H1 (cell line): Measurements from ENCODE around the gene RABL6. TPM values are rescaled to one million over a fixed set of nuclear protein-coding genes. Genes with fewer than 3 reads are reported as not detected.

Experiments used
- CTCF ChIA-PET: fragments of 300-600 bp; sonication (Branson Sonifier 250); formaldehyde crosslinking; loops from one replicate; lab custom pipeline; 2021; ENCODE audit not compliant: partially characterized antibody; lab: Charles Lee
- POLR2A ChIA-PET: fragments of 300-600 bp; sonication (Branson Sonifier 250); formaldehyde crosslinking; loops from one replicate; lab custom pipeline; 2021; ENCODE audit warnings: inconsistent platforms; ENCODE audit not compliant: partially characterized antibody; lab: Charles Lee
- DNase-seq, 2 experiments: peaks; one replicate each; pipeline versions ENCODE4 v3.0.0 to v3.0.0-alpha.2; 2010 to 2022; ENCODE audit warnings: low spot score in 2 of 2, low read depth in 1 of 2, mixed read lengths in 1 of 2
- FAIRE-seq: peaks from 2 replicates; lab custom pipeline; 2011; peaks lifted over from hg19 to GRCh38; lab: Jason Lieb, UNC
- H2AFZ ChIP-seq: 2 replicates; pipeline ENCODE4 v1.8.1; 2012; ENCODE audit warnings: low read length, inconsistent platforms
- H2AK5ac ChIP-seq: 2 replicates; pipeline ENCODE4 v1.6.1; 2013; ENCODE audit warnings: low read depth, low read length
- H2BK120ac ChIP-seq: replicated peaks from 2 replicates; pipeline ENCODE3; 2013; ENCODE audit warnings: low read depth, low read length, inconsistent platforms
- H2BK12ac ChIP-seq: 2 replicates; pipeline ENCODE4 v1.6.1; 2013; ENCODE audit warnings: low read depth, low read length
- H2BK15ac ChIP-seq: 2 replicates; pipeline ENCODE4 v1.6.1; 2013; ENCODE audit warnings: low read length
- H2BK20ac ChIP-seq: 2 replicates; pipeline ENCODE4 v1.6.1; 2013; ENCODE audit warnings: low read length
- H2BK5ac ChIP-seq: 2 replicates; pipeline ENCODE4 v1.6.1; 2013; ENCODE audit warnings: low read depth, low read length
- H3K14ac ChIP-seq: 2 replicates; pipeline ENCODE4 v1.6.1; 2013; ENCODE audit warnings: inconsistent platforms; ENCODE audit not compliant: insufficient read length
- H3K18ac ChIP-seq: 2 replicates; pipeline ENCODE4 v1.6.1; 2013; ENCODE audit warnings: low read length; ENCODE audit errors: extremely low read depth
- H3K23ac ChIP-seq: 2 replicates; pipeline ENCODE4 v1.6.1; 2013; ENCODE audit warnings: inconsistent platforms; ENCODE audit not compliant: insufficient read length
- H3K23me2 ChIP-seq: 2 replicates; pipeline ENCODE4 v1.6.1; 2013; ENCODE audit warnings: low read depth, low read length
- H3K27ac ChIP-seq: 2 replicates; pipeline ENCODE4 v1.6.1; 2011; ENCODE audit warnings: low read depth, low read length, inconsistent platforms
- H3K27me3 ChIP-seq, 4 experiments: replicated peaks in 1 of 4; 1 replicate in 1 of 4; 2 replicates in 3 of 4; pipeline versions ENCODE4 v1.6.1 to v1.8.1; 2011 to 2013; ENCODE audit warnings: low read length in 3 of 4, mild to moderate bottlenecking in 3 of 4, inconsistent platforms in 2 of 4, mixed read lengths in 2 of 4, moderate library complexity in 1 of 4; ENCODE audit not compliant: control insufficient read depth in 3 of 4, insufficient read depth in 3 of 4; ENCODE audit errors: extremely low read depth in 1 of 4
- H3K36me3 ChIP-seq, 4 experiments: 2 replicates each; pipeline versions ENCODE4 v1.6.1 to v1.8.1; 2011 to 2013; ENCODE audit warnings: mild to moderate bottlenecking in 4 of 4, low read length in 3 of 4, moderate library complexity in 2 of 4, control low read depth in 1 of 4, inconsistent platforms in 1 of 4; ENCODE audit not compliant: insufficient read depth in 4 of 4, control insufficient read depth in 2 of 4
- H3K4ac ChIP-seq: replicated peaks from 2 replicates; pipeline ENCODE3; 2013; ENCODE audit warnings: low read length, low read depth, mixed read lengths, inconsistent platforms; ENCODE audit not compliant: insufficient read length
- H3K4me1 ChIP-seq, 4 experiments: replicated peaks in 1 of 4; 1 replicate in 1 of 4; 2 replicates in 3 of 4; pipeline versions ENCODE4 v1.6.1 to v1.8.1; 2011 to 2013; ENCODE audit warnings: low read length in 3 of 4, inconsistent platforms in 2 of 4, mixed read lengths in 1 of 4; ENCODE audit not compliant: insufficient read depth in 4 of 4, control insufficient read depth in 3 of 4
- H3K4me2 ChIP-seq, 2 experiments: 2 replicates each; pipeline versions ENCODE4 v1.6.1 to v1.8.1; 2011 to 2013; ENCODE audit warnings: low read depth in 2 of 2, low read length in 2 of 2, control low read depth in 1 of 2, inconsistent platforms in 1 of 2, mild to moderate bottlenecking in 1 of 2; ENCODE audit not compliant: insufficient read depth in 1 of 2
- H3K4me3 ChIP-seq, 4 experiments: fragments of 200-600, 300-600 bp in 1 of 4; sonication (generic), shearing (Covaris generic), sonication (Bioruptor Twin) in 1 of 4; 2 replicates each; pipeline versions ENCODE4 v1.5.1 to v1.8.1; 2011 to 2016; ENCODE audit warnings: low read length in 4 of 4, low read depth in 3 of 4, control low read depth in 2 of 4, inconsistent platforms in 2 of 4, mild to moderate bottlenecking in 2 of 4, mixed read lengths in 1 of 4, moderate library complexity in 1 of 4; ENCODE audit not compliant: insufficient read depth in 2 of 4; ENCODE audit errors: extremely low read depth in 1 of 4
- H3K56ac ChIP-seq: replicated peaks from 2 replicates; pipeline ENCODE3; 2013; ENCODE audit warnings: low read depth, mild to moderate bottlenecking, mixed read lengths, low read length, inconsistent platforms; ENCODE audit not compliant: insufficient read length
- H3K79me1 ChIP-seq: 2 replicates; pipeline ENCODE4 v1.6.1; 2013; ENCODE audit warnings: low read depth, low read length, control low read depth
- H3K79me2 ChIP-seq, 2 experiments: 2 replicates each; pipeline versions ENCODE4 v1.6.1 to v1.8.1; 2012 to 2013; ENCODE audit warnings: low read length in 2 of 2, mild to moderate bottlenecking in 2 of 2, inconsistent platforms in 1 of 2; ENCODE audit not compliant: insufficient read depth in 2 of 2, control insufficient read depth in 1 of 2
- H3K9ac ChIP-seq, 4 experiments: replicated peaks in 1 of 4; 1 replicate in 1 of 4; 2 replicates in 3 of 4; pipeline versions ENCODE4 v1.6.1 to v1.8.1; 2011 to 2013; ENCODE audit warnings: low read depth in 3 of 4, low read length in 3 of 4, control low read depth in 2 of 4, mild to moderate bottlenecking in 2 of 4, moderate library complexity in 2 of 4, inconsistent platforms in 1 of 4; ENCODE audit errors: extremely low read depth in 1 of 4
- H3K9me3 ChIP-seq, 2 experiments: 2 replicates each; pipeline versions ENCODE4 v1.6.1 to v1.8.1; 2012 to 2013; ENCODE audit warnings: mild to moderate bottlenecking in 2 of 2, moderate library complexity in 2 of 2, control low read depth in 1 of 2, inconsistent platforms in 1 of 2, low read depth in 1 of 2, low read length in 1 of 2, mixed read lengths in 1 of 2; ENCODE audit not compliant: insufficient read depth in 2 of 2
- H4K20me1 ChIP-seq, 2 experiments: replicated peaks in 1 of 2; 2 replicates each; pipeline versions ENCODE3 to v1.8.1; 2011 to 2013; ENCODE audit warnings: inconsistent platforms in 2 of 2, low read length in 2 of 2, mild to moderate bottlenecking in 1 of 2; ENCODE audit not compliant: insufficient read depth in 2 of 2, control insufficient read depth in 1 of 2
- H4K5ac ChIP-seq: 2 replicates; pipeline ENCODE4 v1.6.1; 2013; ENCODE audit warnings: low read length, low read depth, mixed read lengths, inconsistent platforms; ENCODE audit not compliant: insufficient read length
- H4K8ac ChIP-seq: 2 replicates; pipeline ENCODE4 v1.8.0; 2013; ENCODE audit warnings: mild to moderate bottlenecking, moderate library complexity, low read length, inconsistent platforms; ENCODE audit not compliant: insufficient read depth; ENCODE audit errors: extremely low read depth
- H4K91ac ChIP-seq: replicated peaks from 2 replicates; pipeline ENCODE3; 2013; ENCODE audit warnings: low read length, mixed read lengths, inconsistent platforms; ENCODE audit not compliant: insufficient read length
- CEBPB ChIP-seq: IDR thresholded peaks from 2 replicates; pipeline ENCODE4 v1.6.1; 2012; ENCODE audit warnings: low read depth, low read length
- CTCF ChIP-seq, 3 experiments: IDR thresholded peaks; 1 replicate in 2 of 3; 2 replicates in 1 of 3; pipeline versions ENCODE4 v1.5.1 to v1.6.1; 2011; ENCODE audit warnings: low read length in 3 of 3, mild to moderate bottlenecking in 3 of 3, inconsistent platforms in 2 of 3, low read depth in 1 of 3, moderate library complexity in 1 of 3; ENCODE audit not compliant: insufficient read depth in 1 of 3; ENCODE audit errors: control extremely low read depth in 1 of 3
- GABPA ChIP-seq: IDR thresholded peaks from 2 replicates; pipeline ENCODE4 v1.6.1; 2011; ENCODE audit warnings: mild to moderate bottlenecking, low read length, moderate library complexity, borderline replicate concordance; ENCODE audit not compliant: insufficient read depth
- HDAC2 ChIP-seq, 2 experiments: fragments of 300-600 bp in 1 of 2; sonication (generic) in 1 of 2; IDR thresholded peaks; 2 replicates each; pipeline ENCODE4 v1.6.1; 2011 to 2012; ENCODE audit warnings: low read depth in 2 of 2, low read length in 2 of 2, mild to moderate bottlenecking in 2 of 2, moderate library complexity in 2 of 2, borderline replicate concordance in 1 of 2, inconsistent platforms in 1 of 2
- MAX ChIP-seq: IDR thresholded peaks from 2 replicates; pipeline ENCODE4 v1.6.1; 2012; ENCODE audit warnings: inconsistent platforms
- RAD21 ChIP-seq, 2 experiments: IDR thresholded peaks in 1 of 2; conservative IDR thresholded peaks in 1 of 2; 2 replicates each; pipeline ENCODE4 v1.6.1; 2011; ENCODE audit warnings: low read depth in 2 of 2, low read length in 2 of 2, improper control_type of control experiment in 1 of 2, inconsistent platforms in 1 of 2, mild to moderate bottlenecking in 1 of 2, moderate library complexity in 1 of 2
- WGBS, 2 experiments: shearing (Covaris generic) in 1 of 2; methylation state at CpG; one replicate each; pipeline versions ENCODE4 v1.1.6 to v1.1.7; 2013 to 2015; ENCODE audit warnings: low lambda C conversion rate in 2 of 2, mixed read lengths in 2 of 2, inconsistent platforms in 1 of 2, low coverage in 1 of 2, missing lambda C conversion rate in 1 of 2; ENCODE audit not compliant: insufficient replicate concordance in 2 of 2, insufficient coverage in 1 of 2, insufficient read length in 1 of 2; ENCODE audit errors: extremely low coverage in 1 of 2, missing lambda C conversion rate in 1 of 2; 5-methylcytosine and 5-hydroxymethylcytosine counted together
- polyA plus RNA-seq, 7 experiments: library from polyadenylated mRNA; depleted of rRNA in 3 of 7; stranded (reverse) in 5 of 7; unstranded in 2 of 7; fragments of >200 nt in 5 of 7; fragments of 200-250 nt in 2 of 7; gene quantifications; 1 replicate in 5 of 7; 2 replicates in 1 of 7; 4 replicates in 1 of 7; pipeline versions ENCODE4 v1.2.1 to v1.2.3, GENCODE V29; 2011 to 2013; ENCODE audit warnings: missing spikeins in 2 of 7, mixed read lengths in 2 of 7
- total RNA-seq: library from RNA; stranded (reverse); fragmentation: NEBNext Ultra II Directional; extraction: Animal tissue kit (Norgen Biotek cat#: 25700); gene quantifications from 2 replicates; pipeline ENCODE4 v1.2.1, GENCODE V29; 2021

RABL6 gene
- total and polyA plus RNA-seq, 2 of the 8 experiments (the other 6 are each of a cell fraction or from before 2014, with no cell fraction given), result 70.1 to 130 TPM

- Histone ChIP-seq H3K23ac (no peak overlapping the region), H4K8ac (no peak overlapping the region; the same call in 1 of the 2 replicates), H2AK5ac (no peak overlapping the region), H3K4me1 (no peaks in the 10 kb centered on the region), H3K23me2 (no peaks in the 10 kb centered on the region), H2AFZ (no peak overlapping the region), H3K27me3 (no peaks in the 10 kb centered on the region), H3K79me2 (no peaks in the 10 kb centered on the region), H4K5ac (no peak overlapping the region), H2BK5ac (no peak overlapping the region), H3K14ac (no peak overlapping the region), H3K36me3 (no peaks in the 10 kb centered on the region), H3K27ac (no peak overlapping the region), H3K79me1 (no peaks in the 10 kb centered on the region), H4K20me1 (no peaks in the 10 kb centered on the region), H2BK120ac (no peak overlapping the region), H3K9me3 (peaks cover 0 to 7% of the 10 kb centered on the region in 2 experiments), H3K18ac (peak overlapping the region; percentile 19; the same call in 1 of the 2 replicates), H3K9ac (no peak overlapping the region), H2BK12ac (no peak overlapping the region), H3K4me3 (peak overlapping the region in 2 of 4 experiments; percentile 20 to 56; a peak in 3 of 8 replicates), H3K4ac (no peak overlapping the region), H2BK15ac (no peak overlapping the region), H3K4me2 (peak overlapping the region; percentile 1 to 67; a peak in 3 of 4 replicates), H2BK20ac (no peak overlapping the region), H3K56ac (no peak overlapping the region), H4K91ac (no peak overlapping the region)
- FAIRE-seq (no peak), DNase-seq (peak in 1 of 2 experiments; percentile 88)
- CTCF ChIA-PET, result interaction anchor here (0.6 to 9.6 kb wide), 15 partner anchors 9 to 223 kb away, joined by 3 to 88 read pairs (median 5); partner anchors contain the start of genes LCN8 and TMEM141
- POLR2A ChIA-PET, result interaction anchor here (1.8 kb wide), 1 partner anchor 42 kb away, joined by 10 read pairs; no protein-coding TSS in a partner anchor
- TF ChIP-seq CEBPB (no peak), MAX (peak; percentile 88), HDAC2 (IDR thresholded peaks at IDR 0.05; ENCODE audit: borderline replicate concordance in 1 of 2, low read depth in 2 of 2, low read length in 2 of 2) (peak in 1 of 2 experiments; percentile 44; a peak in 1 of 4 replicates), GABPA (peak; percentile 58; the same call in 1 of the 2 replicates), RAD21 (IDR thresholded peaks at IDR 0.05 in 1 of 2, conservative IDR thresholded peaks at IDR 0.05 in 1 of 2; ENCODE audit: low read depth in 2 of 2, low read length in 2 of 2) (peak in 1 of 2 experiments; percentile 11; a peak in 2 of 4 replicates), CTCF (IDR thresholded peaks at IDR 0.05; ENCODE audit: control extremely low read depth in 1 of 3, insufficient read depth in 1 of 3, low read depth in 1 of 3, low read length in 3 of 3) (peak; percentile 57 to 93 (median 72))
- WGBS, 2 experiments, result 14% methylated on average over 7 of the region's 16 CpGs; no CpG with 5 or more reads in 1 of the 2 experiments
Measured at GRCh38 chr9:136769710-136770191, 38.0 kb upstream of the RABL6 start.
